ENCODE results near the gene PDGFD. TPM values are rescaled to one million over a fixed set of nuclear protein-coding genes. Genes with fewer than 3 reads are reported as not detected.

PDGFD gene
- total RNA-seq, 2 donors from 2014 or later, result 2.3 to 4.8 TPM

GRCh38 chr11:103940551-103940950 is 223.4 kb downstream of the PDGFD start:
- Histone ChIP-seq H3K36me3 (ENCODE audit: control insufficient read depth, insufficient read depth, low read length) (no peaks in the 10 kb centered on the region), H3K9ac (ENCODE audit: extremely low read depth, low read length, poor library complexity, severe bottlenecking) (no peak overlapping the region), H3K9me3 (ENCODE audit: control insufficient read depth, low read length) (no peaks in the 10 kb centered on the region), H3K4me3 (ENCODE audit: low read length) (no peak overlapping the region), H3K27me3 (ENCODE audit: control insufficient read depth, insufficient read depth, low read length, poor library complexity, severe bottlenecking) (no peaks in the 10 kb centered on the region), H3K4me1 (ENCODE audit: control insufficient read depth, insufficient read depth, low read length) (peaks cover 10% of the 10 kb centered on the region), H3K27ac (ENCODE audit: low read depth, low read length) (no peak overlapping the region)
- DNase-seq, result no peak
- 79% methylated on average over 2 of the region's 2 CpGs; no CpG with 5 or more reads in 1 of the 2 experiments for WGBS, 2 experiments (ENCODE audit: insufficient coverage in 1 of 2, insufficient read length in 1 of 2)
- Mint-ChIP-seq H3K27me3 (ENCODE audit: insufficient read depth) (no peaks in the 10 kb centered on the region), H3K27ac (no peak overlapping the region), H3K4me3 (no peak overlapping the region), H3K9me3 (peaks cover 4% of the 10 kb centered on the region), H3K4me1 (peaks cover 11% of the 10 kb centered on the region), H3K36me3 (ENCODE audit: low read depth) (peaks cover 3% of the 10 kb centered on the region)
- no peak for TF ChIP-seq CTCF (conservative IDR thresholded peaks at IDR 0.05)

- DNase-seq, result no peak
- H3K27ac ChIP-seq (ENCODE audit: low read depth, low read length), result no peak overlapping the region
- WGBS, 2 experiments (ENCODE audit: insufficient coverage in 1 of 2, insufficient read length in 1 of 2), result 92 to 100% methylated on average over 1 of the region's 3 CpGs
- H3K36me3 Mint-ChIP-seq (ENCODE audit: low read depth), result peaks cover 3% of the 10 kb centered on the region
- H3K4me3 Mint-ChIP-seq, result no peak overlapping the region
- H3K4me1 ChIP-seq (ENCODE audit: control insufficient read depth, insufficient read depth, low read length), result peaks cover 8% of the 10 kb centered on the region
- no peaks in the 10 kb centered on the region for H3K27me3 ChIP-seq (ENCODE audit: control insufficient read depth, insufficient read depth, low read length, poor library complexity, severe bottlenecking)
- H3K27me3 Mint-ChIP-seq (ENCODE audit: insufficient read depth), result no peaks in the 10 kb centered on the region
- H3K9me3 ChIP-seq (ENCODE audit: control insufficient read depth, low read length), result no peaks in the 10 kb centered on the region
- peaks cover 4% of the 10 kb centered on the region for H3K9me3 Mint-ChIP-seq
- H3K4me1 Mint-ChIP-seq, result peaks cover 9% of the 10 kb centered on the region
- no peaks in the 10 kb centered on the region for H3K36me3 ChIP-seq (ENCODE audit: control insufficient read depth, insufficient read depth, low read length)
- no peak overlapping the region for H3K27ac Mint-ChIP-seq
- no peak overlapping the region for H3K9ac ChIP-seq (ENCODE audit: extremely low read depth, low read length, poor library complexity, severe bottlenecking)
- H3K4me3 ChIP-seq (ENCODE audit: low read length), result no peak overlapping the region
- no peak for TF ChIP-seq CTCF (conservative IDR thresholded peaks at IDR 0.05)
Measured at GRCh38 chr11:103939694-103940093, 224.3 kb downstream of the PDGFD start.

GRCh38 chr11:103936059-103936458 is 227.9 kb downstream of the PDGFD start:
- Mint-ChIP-seq H3K4me1 (peaks cover 8% of the 10 kb centered on the region), H3K9me3 (peaks cover 4% of the 10 kb centered on the region), H3K4me3 (no peak overlapping the region), H3K27me3 (ENCODE audit: insufficient read depth) (no peaks in the 10 kb centered on the region), H3K27ac (no peak overlapping the region), H3K36me3 (ENCODE audit: low read depth) (peaks cover 2% of the 10 kb centered on the region)
- no peak for TF ChIP-seq CTCF (conservative IDR thresholded peaks at IDR 0.05)
- H3K9ac ChIP-seq (ENCODE audit: extremely low read depth, low read length, poor library complexity, severe bottlenecking), result no peak overlapping the region
- H3K27me3 ChIP-seq (ENCODE audit: control insufficient read depth, insufficient read depth, low read length, poor library complexity, severe bottlenecking), result no peaks in the 10 kb centered on the region
- no peaks in the 10 kb centered on the region for H3K36me3 ChIP-seq (ENCODE audit: control insufficient read depth, insufficient read depth, low read length)
- 94% methylated on average over 1 of the region's 1 CpG; no CpG with 5 or more reads in 1 of the 2 experiments for WGBS, 2 experiments (ENCODE audit: insufficient coverage in 1 of 2, insufficient read length in 1 of 2)
- no peak for DNase-seq
- no peaks in the 10 kb centered on the region for H3K9me3 ChIP-seq (ENCODE audit: control insufficient read depth, low read length)
- peaks cover 8% of the 10 kb centered on the region for H3K4me1 ChIP-seq (ENCODE audit: control insufficient read depth, insufficient read depth, low read length)
- no peak overlapping the region for H3K4me3 ChIP-seq (ENCODE audit: low read length)
- no peak overlapping the region for H3K27ac ChIP-seq (ENCODE audit: low read depth, low read length)
